ENCODE measurements around the gene CEP131.
"Not testable (repeated sequence)": the region's sequence is repeated elsewhere in the genome, so short reads cannot be mapped to it uniquely, and the experiment has no call there.

The CEP131 gene

GRCh38 chr17:81148571-81148970 lies 74.2 kb downstream of the CEP131 start:
- H3K27ac ChIP-seq, result no peak overlapping the region
- CTCF ChIA-PET, result no interaction called here
- POLR2A ChIA-PET (ENCODE audit: low non-redundant PET), result no interaction called here
- DNase-seq (ENCODE audit: low spot score), result no peak
- TF ChIP-seq CTCF (conservative IDR thresholded peaks at IDR 0.05; ENCODE audit: low read depth), result no peak

GRCh38 chr17:81147701-81148100 lies 75.1 kb downstream of the CEP131 start:
- no peak overlapping the region for H3K27ac ChIP-seq
- ChIA-PET CTCF (interaction anchor here (0.6 to 1.0 kb wide), 2 partner anchors 19 to 159 kb away, joined by 3 read pairs; no protein-coding TSS in a partner anchor), POLR2A (ENCODE audit: low non-redundant PET) (no interaction called here)
- DNase-seq (ENCODE audit: low spot score), result no peak
- no peak for TF ChIP-seq CTCF (conservative IDR thresholded peaks at IDR 0.05; ENCODE audit: low read depth)

GRCh38 chr17:81146208-81146607 lies 76.6 kb downstream of the CEP131 start:
- H3K27ac ChIP-seq; DNase-seq (ENCODE audit: low spot score): not testable (repeated sequence)
- POLR2A ChIA-PET (ENCODE audit: low non-redundant PET), result interaction anchor here (0.6 kb wide), 1 partner anchor 20 kb away, joined by 3 read pairs; the partner anchor contains the start of gene AATK
- CTCF ChIA-PET, result interaction anchor here (0.6 to 0.8 kb wide), 2 partner anchors 107 to 338 kb away, joined by 3 to 7 read pairs; no protein-coding TSS in a partner anchor

- DNase-seq (ENCODE audit: low spot score), result no peak
- TF ChIP-seq CTCF (conservative IDR thresholded peaks at IDR 0.05; ENCODE audit: low read depth), result no peak
- ChIA-PET CTCF (interaction anchor here (1.0 kb wide), 1 partner anchor 56 kb away, joined by 3 read pairs; no protein-coding TSS in a partner anchor), POLR2A (ENCODE audit: low non-redundant PET) (no interaction called here)
- no peak overlapping the region for H3K27ac ChIP-seq
Observed at GRCh38 chr17:81144423-81144781, 78.4 kb downstream of the CEP131 start.

GRCh38 chr17:81143717-81144422 lies 78.9 kb downstream of the CEP131 start:
- POLR2A ChIA-PET (ENCODE audit: low non-redundant PET), result no interaction called here
- H3K27ac ChIP-seq, result no peak overlapping the region
- CTCF ChIA-PET, result interaction anchor here (0.9 to 1.0 kb wide), 2 partner anchors 57 to 95 kb away, joined by 3 read pairs; partner anchors contain the start of genes NDUFAF8 and TEPSIN
- no peak for DNase-seq (ENCODE audit: low spot score)
- no peak for TF ChIP-seq CTCF (conservative IDR thresholded peaks at IDR 0.05; ENCODE audit: low read depth)

- no peak for TF ChIP-seq CTCF (conservative IDR thresholded peaks at IDR 0.05; ENCODE audit: low read depth)
- ChIA-PET CTCF (interaction anchor here (0.6 to 1.4 kb wide), 10 partner anchors 10 to 681 kb away, joined by 3 to 7 read pairs (median 4); partner anchors contain the start of genes NDUFAF8 and TEPSIN), POLR2A (ENCODE audit: low non-redundant PET) (no interaction called here)
- H3K27ac ChIP-seq, result no peak overlapping the region
- no peak for DNase-seq (ENCODE audit: low spot score)
Observed at GRCh38 chr17:81143200-81143527, 79.6 kb downstream of the CEP131 start.
